Bronchial epithelial cell (primary cell): ENCODE results near the gene IL2RA. TPM values are rescaled to one million over a fixed set of nuclear protein-coding genes. Genes with fewer than 3 reads are reported as not detected.
"Not testable (repeated sequence)": the region's sequence is repeated elsewhere in the genome, so short reads cannot be mapped to it uniquely, and the experiment has no call there.

Source experiments
- DNase-seq: peaks from one replicate; pipeline ENCODE4 v3.0.0-alpha.2; 2010; ENCODE audit warnings: low read depth
- FAIRE-seq: peaks from 2 replicates; lab custom pipeline; 2011; peaks lifted over from hg19 to GRCh38; lab: Jason Lieb, UNC
- H3K27me3 ChIP-seq: 2 replicates; pipeline ENCODE4 v1.5.1; 2011; ENCODE audit warnings: low read length; ENCODE audit not compliant: control insufficient read depth, insufficient read depth
- H3K36me3 ChIP-seq: 2 replicates; pipeline ENCODE4 v1.5.1; 2011; ENCODE audit warnings: low read length; ENCODE audit not compliant: control insufficient read depth, insufficient read depth
- H3K4me3 ChIP-seq: 2 replicates; pipeline ENCODE4 v1.5.1; 2011; ENCODE audit warnings: mild to moderate bottlenecking, low read depth, low read length, control low read depth
- CTCF ChIP-seq: IDR thresholded peaks from 2 replicates; pipeline ENCODE4 v1.5.1; 2011; ENCODE audit warnings: mild to moderate bottlenecking, moderate library complexity, low read length, control low read depth, inconsistent platforms; ENCODE audit not compliant: insufficient read depth, severe bottlenecking
- total RNA-seq: library from RNA; depleted of rRNA; stranded (reverse); fragments of >200 nt; gene quantifications from 2 replicates; pipeline ENCODE4 v1.2.1, GENCODE V29; 2014

The IL2RA gene
- total RNA-seq, 1 donor from 2014 or later, result not detected

- no peak overlapping the region for H3K4me3 ChIP-seq
- H3K27me3 ChIP-seq, result peaks cover 5% of the 10 kb centered on the region
- no peak for TF ChIP-seq CTCF
- no peak for DNase-seq
- no peaks in the 10 kb centered on the region for H3K36me3 ChIP-seq
- peak; percentile 84 for FAIRE-seq
These were observed 15.2 kb downstream of the IL2RA start for GRCh38 chr10:6046773-6047611.

GRCh38 chr10:6045878-6046772 lies 16.0 kb downstream of the IL2RA start:
- no peak for FAIRE-seq
- no peak for TF ChIP-seq CTCF
- no peak for DNase-seq
- peaks cover 5% of the 10 kb centered on the region for H3K27me3 ChIP-seq
- H3K36me3 ChIP-seq, result no peaks in the 10 kb centered on the region
- H3K4me3 ChIP-seq, result no peak overlapping the region

GRCh38 chr10:6045314-6045848 lies 16.8 kb downstream of the IL2RA start:
- FAIRE-seq (no peak), DNase-seq (no peak)
- Histone ChIP-seq H3K27me3 (peaks cover 3% of the 10 kb centered on the region), H3K4me3 (no peak overlapping the region), H3K36me3 (no peaks in the 10 kb centered on the region)
- TF ChIP-seq CTCF, result no peak

- no peak for TF ChIP-seq CTCF
- no peaks in the 10 kb centered on the region for H3K36me3 ChIP-seq
- H3K27me3 ChIP-seq, result peaks cover 3% of the 10 kb centered on the region
- no peak for DNase-seq
- no peak overlapping the region for H3K4me3 ChIP-seq
- FAIRE-seq, result no peak
These were observed 17.3 kb downstream of the IL2RA start for GRCh38 chr10:6044751-6045313.

GRCh38 chr10:6044060-6044459 lies 18.1 kb downstream of the IL2RA start:
- no peak for TF ChIP-seq CTCF
- no peak for DNase-seq
- no peak for FAIRE-seq
- H3K27me3 ChIP-seq, result peaks cover 3% of the 10 kb centered on the region
- no peak overlapping the region for H3K4me3 ChIP-seq
- no peaks in the 10 kb centered on the region for H3K36me3 ChIP-seq

- H3K36me3 ChIP-seq, FAIRE-seq, H3K4me3 ChIP-seq, H3K27me3 ChIP-seq, DNase-seq: not testable (repeated sequence)
These were observed 18.8 kb downstream of the IL2RA start for GRCh38 chr10:6043377-6043776.
